Measurements from ENCODE around the gene MEF2D.

The MEF2D gene

DNA sequence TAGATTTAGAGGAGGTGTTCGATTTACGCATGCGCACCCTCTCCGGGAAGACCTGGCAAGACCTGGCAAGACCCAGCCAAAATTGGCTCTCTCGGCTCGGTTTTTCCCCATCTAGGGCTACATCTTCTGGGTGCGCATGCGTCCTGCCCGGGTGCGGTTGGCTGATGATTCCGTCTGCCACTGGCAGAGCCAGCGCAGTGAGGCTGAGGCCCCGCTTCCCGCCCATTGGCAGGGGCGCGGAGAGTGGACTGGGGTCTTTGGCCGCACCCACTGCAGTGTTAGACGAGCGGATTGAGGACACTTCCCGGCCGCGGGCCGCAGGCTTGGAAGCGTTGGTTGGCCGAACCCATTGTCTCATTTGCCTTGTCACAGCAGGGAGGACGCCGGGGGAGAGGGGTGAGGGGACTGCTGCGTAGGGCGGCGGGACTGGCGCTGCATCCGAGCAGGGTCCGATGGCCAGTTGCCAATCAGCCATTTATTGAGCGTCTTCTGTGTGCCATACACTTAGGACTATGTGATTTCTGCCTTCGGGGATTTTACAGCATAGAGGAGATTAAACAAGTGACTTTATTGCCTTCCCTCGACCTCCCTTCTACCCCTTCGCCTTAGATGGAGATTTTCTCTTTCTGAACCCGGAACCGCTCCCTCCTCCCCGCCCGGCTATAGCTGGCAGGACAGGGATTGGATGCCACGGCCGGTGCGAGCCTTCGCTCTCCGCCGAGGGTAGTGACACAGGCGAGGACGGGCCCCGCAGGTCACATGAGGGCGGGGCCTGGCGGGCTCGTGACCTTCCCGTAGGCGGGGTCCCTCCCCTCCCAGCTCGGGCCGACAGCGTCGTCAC is 43.7 kb downstream of the MEF2D start (continued):
- no peak for TF ChIP-seq ZNF311 (tag by site-specific recombination; IDR thresholded peaks at IDR 0.05; ENCODE audit: borderline replicate concordance)
- TF ChIP-seq HOXD13 (CRISPR knock-in tag; IDR thresholded peaks at IDR 0.05; ENCODE audit: borderline replicate concordance) = peak; percentile 94; the same call in 1 of the 2 replicates
- TF ChIP-seq, protein P1, sequence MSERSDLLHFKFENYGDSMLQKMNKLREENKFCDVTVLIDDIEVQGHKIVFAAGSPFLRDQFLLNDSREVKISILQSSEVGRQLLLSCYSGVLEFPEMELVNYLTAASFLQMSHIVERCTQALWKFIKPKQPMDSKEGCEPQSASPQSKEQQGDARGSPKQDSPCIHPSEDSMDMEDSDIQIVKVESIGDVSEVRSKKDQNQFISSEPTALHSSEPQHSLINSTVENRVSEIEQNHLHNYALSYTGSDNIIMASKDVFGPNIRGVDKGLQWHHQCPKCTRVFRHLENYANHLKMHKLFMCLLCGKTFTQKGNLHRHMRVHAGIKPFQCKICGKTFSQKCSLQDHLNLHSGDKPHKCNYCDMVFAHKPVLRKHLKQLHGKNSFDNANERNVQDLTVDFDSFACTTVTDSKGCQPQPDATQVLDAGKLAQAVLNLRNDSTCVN (tag by site-specific recombination; optimal IDR thresholded peaks at IDR 0.05) = peak; percentile 88
- peak; percentile 67; the same call in 1 of the 2 replicates for TF ChIP-seq GLI4 (tag by site-specific recombination; IDR thresholded peaks at IDR 0.05)
- TF ChIP-seq ZNF747 (tag by site-specific recombination; IDR thresholded peaks at IDR 0.05) = no peak
- TF ChIP-seq GFI1B (tag by site-specific recombination; IDR thresholded peaks at IDR 0.05) = peak; percentile 39; the same call in 1 of the 2 replicates
- TF ChIP-seq ZNF792 (tag by site-specific recombination; IDR thresholded peaks at IDR 0.05) = peak; percentile 87; the same call in 1 of the 2 replicates
- peak; percentile 77; the same call in 1 of the 2 replicates for TF ChIP-seq TRIM28 (IDR thresholded peaks at IDR 0.05; ENCODE audit: borderline replicate concordance, low read length)
- peak; percentile 95 for TF ChIP-seq KLF10 (tag by site-specific recombination; IDR thresholded peaks at IDR 0.05)
- TF ChIP-seq ZNF155 (tag by site-specific recombination; IDR thresholded peaks at IDR 0.05) = no peak
- peak; percentile 97 for TF ChIP-seq ZNF341 (tag by site-specific recombination; IDR thresholded peaks at IDR 0.05; ENCODE audit: low read depth)
- peak; percentile 85 for TF ChIP-seq ZNF561 (tag by site-specific recombination; IDR thresholded peaks at IDR 0.05; ENCODE audit: borderline replicate concordance)
- peak; percentile 65; the same call in 1 of the 2 replicates for TF ChIP-seq ZBTB21 (tag by site-specific recombination; IDR thresholded peaks at IDR 0.05)
- TF ChIP-seq ZFP69B (tag by site-specific recombination; IDR thresholded peaks at IDR 0.05) = peak; percentile 83
- TF ChIP-seq, protein P2, sequence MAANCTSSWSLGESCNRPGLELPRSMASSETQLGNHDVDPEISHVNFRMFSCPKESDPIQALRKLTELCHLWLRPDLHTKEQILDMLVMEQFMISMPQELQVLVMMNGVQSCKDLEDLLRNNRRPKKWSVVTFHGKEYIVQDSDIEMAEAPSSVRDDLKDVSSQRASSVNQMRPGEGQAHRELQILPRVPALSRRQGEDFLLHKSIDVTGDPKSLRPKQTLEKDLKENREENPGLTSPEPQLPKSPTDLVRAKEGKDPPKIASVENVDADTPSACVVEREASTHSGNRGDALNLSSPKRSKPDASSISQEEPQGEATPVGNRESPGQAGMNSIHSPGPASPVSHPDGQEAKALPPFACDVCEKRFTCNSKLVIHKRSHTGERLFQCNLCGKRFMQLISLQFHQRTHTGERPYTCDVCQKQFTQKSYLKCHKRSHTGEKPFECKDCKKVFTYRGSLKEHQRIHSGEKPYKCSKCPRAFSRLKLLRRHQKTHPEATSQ (tag by site-specific recombination; IDR thresholded peaks at IDR 0.05) = peak; percentile 52; the same call in 1 of the 2 replicates
- TF ChIP-seq ZNF76 (tag by site-specific recombination; IDR thresholded peaks at IDR 0.05; ENCODE audit: borderline replicate concordance, low read depth) = peak; percentile 79; the same call in 1 of the 2 replicates
- peak; percentile 80 for TF ChIP-seq BCL11A (tag by site-specific recombination; IDR thresholded peaks at IDR 0.05; ENCODE audit: low read depth)
- TF ChIP-seq ZNF112 (tag by site-specific recombination; IDR thresholded peaks at IDR 0.05) = no peak
- peak; percentile 97 for TF ChIP-seq ZNF335 (tag by site-specific recombination; conservative IDR thresholded peaks at IDR 0.05)
- TF ChIP-seq ZNF521 (tag by site-specific recombination; IDR thresholded peaks at IDR 0.05) = no peak
- peak; percentile 26; the same call in 1 of the 2 replicates for TF ChIP-seq ZNF624 (tag by site-specific recombination; IDR thresholded peaks at IDR 0.05)
- TF ChIP-seq, protein P3, sequence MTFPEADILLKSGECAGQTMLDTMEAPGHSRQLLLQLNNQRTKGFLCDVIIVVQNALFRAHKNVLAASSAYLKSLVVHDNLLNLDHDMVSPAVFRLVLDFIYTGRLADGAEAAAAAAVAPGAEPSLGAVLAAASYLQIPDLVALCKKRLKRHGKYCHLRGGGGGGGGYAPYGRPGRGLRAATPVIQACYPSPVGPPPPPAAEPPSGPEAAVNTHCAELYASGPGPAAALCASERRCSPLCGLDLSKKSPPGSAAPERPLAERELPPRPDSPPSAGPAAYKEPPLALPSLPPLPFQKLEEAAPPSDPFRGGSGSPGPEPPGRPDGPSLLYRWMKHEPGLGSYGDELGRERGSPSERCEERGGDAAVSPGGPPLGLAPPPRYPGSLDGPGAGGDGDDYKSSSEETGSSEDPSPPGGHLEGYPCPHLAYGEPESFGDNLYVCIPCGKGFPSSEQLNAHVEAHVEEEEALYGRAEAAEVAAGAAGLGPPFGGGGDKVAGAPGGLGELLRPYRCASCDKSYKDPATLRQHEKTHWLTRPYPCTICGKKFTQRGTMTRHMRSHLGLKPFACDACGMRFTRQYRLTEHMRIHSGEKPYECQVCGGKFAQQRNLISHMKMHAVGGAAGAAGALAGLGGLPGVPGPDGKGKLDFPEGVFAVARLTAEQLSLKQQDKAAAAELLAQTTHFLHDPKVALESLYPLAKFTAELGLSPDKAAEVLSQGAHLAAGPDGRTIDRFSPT (tag by site-specific recombination; IDR thresholded peaks at IDR 0.05) = peak; percentile 86
- 0 out of 2 replicates have a peak, but pooled peaks have one; percentile 11 for TF ChIP-seq OVOL3 (tag by site-specific recombination; IDR thresholded peaks at IDR 0.05)
- peak; percentile 84; the same call in 1 of the 2 replicates for TF ChIP-seq REPIN1 (tag by site-specific recombination; IDR thresholded peaks at IDR 0.05; ENCODE audit: low read depth)
- TF ChIP-seq, protein P4, sequence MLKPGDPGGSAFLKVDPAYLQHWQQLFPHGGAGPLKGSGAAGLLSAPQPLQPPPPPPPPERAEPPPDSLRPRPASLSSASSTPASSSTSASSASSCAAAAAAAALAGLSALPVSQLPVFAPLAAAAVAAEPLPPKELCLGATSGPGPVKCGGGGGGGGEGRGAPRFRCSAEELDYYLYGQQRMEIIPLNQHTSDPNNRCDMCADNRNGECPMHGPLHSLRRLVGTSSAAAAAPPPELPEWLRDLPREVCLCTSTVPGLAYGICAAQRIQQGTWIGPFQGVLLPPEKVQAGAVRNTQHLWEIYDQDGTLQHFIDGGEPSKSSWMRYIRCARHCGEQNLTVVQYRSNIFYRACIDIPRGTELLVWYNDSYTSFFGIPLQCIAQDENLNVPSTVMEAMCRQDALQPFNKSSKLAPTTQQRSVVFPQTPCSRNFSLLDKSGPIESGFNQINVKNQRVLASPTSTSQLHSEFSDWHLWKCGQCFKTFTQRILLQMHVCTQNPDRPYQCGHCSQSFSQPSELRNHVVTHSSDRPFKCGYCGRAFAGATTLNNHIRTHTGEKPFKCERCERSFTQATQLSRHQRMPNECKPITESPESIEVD (tag by site-specific recombination; IDR thresholded peaks at IDR 0.05) = no peak; the same call in 1 of the 2 replicates
- no peak for TF ChIP-seq ZNF776 (tag by site-specific recombination; IDR thresholded peaks at IDR 0.05; ENCODE audit: borderline replicate concordance)
- TF ChIP-seq, protein P5, sequence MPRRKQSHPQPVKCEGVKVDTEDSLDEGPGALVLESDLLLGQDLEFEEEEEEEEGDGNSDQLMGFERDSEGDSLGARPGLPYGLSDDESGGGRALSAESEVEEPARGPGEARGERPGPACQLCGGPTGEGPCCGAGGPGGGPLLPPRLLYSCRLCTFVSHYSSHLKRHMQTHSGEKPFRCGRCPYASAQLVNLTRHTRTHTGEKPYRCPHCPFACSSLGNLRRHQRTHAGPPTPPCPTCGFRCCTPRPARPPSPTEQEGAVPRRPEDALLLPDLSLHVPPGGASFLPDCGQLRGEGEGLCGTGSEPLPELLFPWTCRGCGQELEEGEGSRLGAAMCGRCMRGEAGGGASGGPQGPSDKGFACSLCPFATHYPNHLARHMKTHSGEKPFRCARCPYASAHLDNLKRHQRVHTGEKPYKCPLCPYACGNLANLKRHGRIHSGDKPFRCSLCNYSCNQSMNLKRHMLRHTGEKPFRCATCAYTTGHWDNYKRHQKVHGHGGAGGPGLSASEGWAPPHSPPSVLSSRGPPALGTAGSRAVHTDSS (tag by site-specific recombination; IDR thresholded peaks at IDR 0.05) = no peak
- TF ChIP-seq, protein P6, sequence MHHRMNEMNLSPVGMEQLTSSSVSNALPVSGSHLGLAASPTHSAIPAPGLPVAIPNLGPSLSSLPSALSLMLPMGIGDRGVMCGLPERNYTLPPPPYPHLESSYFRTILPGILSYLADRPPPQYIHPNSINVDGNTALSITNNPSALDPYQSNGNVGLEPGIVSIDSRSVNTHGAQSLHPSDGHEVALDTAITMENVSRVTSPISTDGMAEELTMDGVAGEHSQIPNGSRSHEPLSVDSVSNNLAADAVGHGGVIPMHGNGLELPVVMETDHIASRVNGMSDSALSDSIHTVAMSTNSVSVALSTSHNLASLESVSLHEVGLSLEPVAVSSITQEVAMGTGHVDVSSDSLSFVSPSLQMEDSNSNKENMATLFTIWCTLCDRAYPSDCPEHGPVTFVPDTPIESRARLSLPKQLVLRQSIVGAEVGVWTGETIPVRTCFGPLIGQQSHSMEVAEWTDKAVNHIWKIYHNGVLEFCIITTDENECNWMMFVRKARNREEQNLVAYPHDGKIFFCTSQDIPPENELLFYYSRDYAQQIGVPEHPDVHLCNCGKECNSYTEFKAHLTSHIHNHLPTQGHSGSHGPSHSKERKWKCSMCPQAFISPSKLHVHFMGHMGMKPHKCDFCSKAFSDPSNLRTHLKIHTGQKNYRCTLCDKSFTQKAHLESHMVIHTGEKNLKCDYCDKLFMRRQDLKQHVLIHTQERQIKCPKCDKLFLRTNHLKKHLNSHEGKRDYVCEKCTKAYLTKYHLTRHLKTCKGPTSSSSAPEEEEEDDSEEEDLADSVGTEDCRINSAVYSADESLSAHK (tag by site-specific recombination; IDR thresholded peaks at IDR 0.05) = no peak; the same call in 1 of the 2 replicates
